Measurements from ENCODE around the gene SLC38A10. TPM values are rescaled to one million over a fixed set of nuclear protein-coding genes. Genes with fewer than 3 reads are reported as not detected.

SLC38A10 gene
- total RNA-seq, 1 donor from 2014 or later = 97.1 TPM

- Mint-ChIP-seq H3K27ac (no peak overlapping the region), H3K4me3 (peak overlapping the region; percentile 85), H3K36me3 (ENCODE audit: low read depth) (peaks cover 23% of the 10 kb centered on the region), H3K9me3 (no peaks in the 10 kb centered on the region), H3K27me3 (no peaks in the 10 kb centered on the region), H3K4me1 (peaks cover 21% of the 10 kb centered on the region)
- ATAC-seq (ENCODE audit: low read depth) (no peak), DNase-seq (no peak)
- intact Hi-C loops (cut with micrococcal nuclease) = loop anchor here (5.0 to 10.0 kb wide), 2 partner anchors 67 to 959 kb away; partner anchors contain the start of gene RNF213
- ChIA-PET POLR2A (interaction anchor here (1.6 kb wide), 1 partner anchor 18 kb away, joined by 4 read pairs; the partner anchor contains the start of genes NDUFAF8 and TEPSIN), CTCF (no interaction called here)
- TF ChIP-seq CTCF (IDR thresholded peaks at IDR 0.05) = no peak
Observed at GRCh38 chr17:81221371-81221841, 73.7 kb downstream of the SLC38A10 start.

DNA sequence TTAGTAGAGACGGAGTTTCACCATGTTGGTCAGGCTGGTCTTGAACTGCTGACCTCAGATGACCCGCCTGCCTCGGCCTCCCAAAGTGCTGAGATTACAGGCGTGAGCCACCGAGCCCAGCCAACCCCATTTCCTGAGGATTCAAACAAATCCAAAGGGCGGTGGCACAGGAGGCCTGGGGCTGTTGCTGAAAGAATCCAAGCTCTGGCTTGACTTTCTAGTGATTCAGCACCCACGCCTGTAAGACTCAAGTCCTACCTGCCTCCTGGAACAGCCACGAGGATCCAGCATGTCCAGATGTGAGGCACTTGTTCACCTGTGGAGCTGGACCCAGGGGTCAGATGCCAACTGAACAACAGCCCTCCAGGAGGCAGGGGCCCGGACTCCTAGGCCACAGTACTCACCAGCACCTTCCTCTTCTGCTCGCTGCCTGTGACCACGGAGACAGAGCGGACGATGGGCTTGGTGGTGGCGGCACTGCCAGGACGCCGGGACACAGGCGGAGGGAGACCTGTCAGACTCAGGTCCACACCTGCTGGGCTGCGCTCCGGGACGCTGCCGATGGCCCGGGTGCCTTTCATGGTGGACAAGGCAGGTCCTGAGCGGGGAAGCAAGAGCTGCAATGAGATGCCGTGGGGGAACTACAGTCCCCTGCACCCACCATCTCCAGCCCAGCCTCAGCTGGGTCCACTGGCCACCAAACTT lies 75.5 kb downstream of the SLC38A10 start:
- no peak for DNase-seq
- no peak overlapping the region for H3K4me3 Mint-ChIP-seq
- CTCF ChIA-PET = no interaction called here
- intact Hi-C loops (cut with micrococcal nuclease) = loop anchor here (5.0 to 10.0 kb wide), 2 partner anchors 65 to 957 kb away; partner anchors contain the start of gene RNF213
- ATAC-seq (ENCODE audit: low read depth) = no peak
- H3K36me3 Mint-ChIP-seq (ENCODE audit: low read depth) = peaks cover 26% of the 10 kb centered on the region
- H3K9me3 Mint-ChIP-seq = no peaks in the 10 kb centered on the region
- peaks cover 20% of the 10 kb centered on the region for H3K4me1 Mint-ChIP-seq
- no peaks in the 10 kb centered on the region for H3K27me3 Mint-ChIP-seq
- TF ChIP-seq CTCF (IDR thresholded peaks at IDR 0.05) = no peak
- POLR2A ChIA-PET = interaction anchor here (0.7 kb wide), 1 partner anchor 289 kb away, joined by 3 read pairs; no protein-coding TSS in a partner anchor
- no peak overlapping the region for H3K27ac Mint-ChIP-seq

DNA sequence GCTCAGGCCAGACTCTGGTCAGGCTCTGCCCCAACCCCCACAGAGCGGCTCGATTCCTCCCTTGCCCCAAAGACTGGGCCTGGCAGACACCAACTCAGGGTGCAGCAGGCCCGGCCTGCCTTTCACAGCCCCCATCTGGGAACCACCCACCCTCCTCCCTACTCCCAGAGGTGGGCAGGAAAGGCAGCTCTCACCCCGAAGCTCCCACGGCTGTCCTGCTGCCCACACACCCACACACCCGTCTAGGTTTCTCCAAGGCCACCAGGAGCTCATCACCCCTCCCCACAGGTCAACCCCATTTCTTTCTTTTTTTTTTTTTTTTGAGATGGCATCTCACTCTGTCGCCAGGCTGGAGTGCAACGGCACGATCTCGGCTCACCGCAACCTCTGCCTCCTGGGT lies 76.1 kb downstream of the SLC38A10 start:
- ATAC-seq (ENCODE audit: low read depth) (no peak), DNase-seq (no peak)
- H3K9me3 Mint-ChIP-seq = no peaks in the 10 kb centered on the region
- intact Hi-C loops (cut with micrococcal nuclease) = no loop called here
- ChIA-PET POLR2A (interaction anchor here (0.7 kb wide), 2 partner anchors 67 to 290 kb away, joined by 3 read pairs; no protein-coding TSS in a partner anchor), CTCF (no interaction called here)
- TF ChIP-seq CTCF (IDR thresholded peaks at IDR 0.05) = no peak
- H3K27ac Mint-ChIP-seq = no peak overlapping the region
- peaks cover 26% of the 10 kb centered on the region for H3K36me3 Mint-ChIP-seq (ENCODE audit: low read depth)
- H3K27me3 Mint-ChIP-seq = no peaks in the 10 kb centered on the region
- peaks cover 19% of the 10 kb centered on the region for H3K4me1 Mint-ChIP-seq
- no peak overlapping the region for H3K4me3 Mint-ChIP-seq

DNA sequence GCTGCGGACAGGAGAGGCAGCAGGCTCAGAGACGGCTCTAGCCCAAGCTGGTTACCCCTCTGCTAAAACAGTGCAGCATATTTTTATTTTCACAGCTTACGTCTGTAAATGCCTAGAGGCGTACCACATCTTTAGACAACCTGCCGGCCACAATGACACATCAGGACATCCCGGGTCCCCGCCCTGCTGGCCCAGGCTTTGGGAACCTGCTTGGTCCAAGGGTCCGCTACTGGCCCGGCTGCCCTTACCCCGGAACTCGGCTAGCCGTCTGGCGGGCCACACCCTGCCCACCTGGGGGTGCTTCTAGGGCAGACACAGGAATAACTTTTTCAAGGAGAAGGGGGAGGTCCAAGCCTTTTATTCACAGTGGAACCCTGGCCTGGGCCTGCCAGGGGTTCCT lies 76.6 kb downstream of the SLC38A10 start:
- intact Hi-C loops (cut with micrococcal nuclease) = no loop called here
- Mint-ChIP-seq H3K36me3 (ENCODE audit: low read depth) (peaks cover 26% of the 10 kb centered on the region), H3K27ac (no peak overlapping the region), H3K4me1 (peaks cover 13% of the 10 kb centered on the region), H3K27me3 (no peaks in the 10 kb centered on the region), H3K4me3 (no peak overlapping the region), H3K9me3 (no peaks in the 10 kb centered on the region)
- ATAC-seq (ENCODE audit: low read depth) = no peak
- DNase-seq = no peak
- CTCF ChIA-PET = no interaction called here
- POLR2A ChIA-PET = interaction anchor here (0.7 kb wide), 1 partner anchor 67 kb away, joined by 3 read pairs; no protein-coding TSS in a partner anchor
- no peak for TF ChIP-seq CTCF (IDR thresholded peaks at IDR 0.05)

DNA sequence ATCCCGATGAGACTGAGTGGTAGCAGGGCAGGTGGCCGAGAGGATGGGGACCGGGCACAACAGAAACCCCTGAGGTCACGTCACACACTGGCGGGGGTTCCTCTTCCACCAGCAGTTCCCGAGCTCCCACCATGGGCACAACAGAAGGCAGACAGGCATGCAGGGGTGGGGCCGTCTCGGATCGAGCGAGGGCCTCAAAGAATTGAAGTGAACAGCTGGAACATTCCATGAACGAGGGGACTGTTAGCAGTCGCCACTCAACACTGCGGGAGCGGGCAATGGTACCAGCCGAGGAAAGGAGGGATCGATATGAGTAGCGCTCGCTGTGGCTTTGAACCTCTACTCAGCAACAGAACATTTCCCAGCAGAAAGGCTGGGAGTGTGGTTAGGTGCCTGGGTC lies 77.6 kb downstream of the SLC38A10 start:
- no peak overlapping the region for H3K27ac Mint-ChIP-seq
- ATAC-seq (ENCODE audit: low read depth) (no peak), DNase-seq (no peak)
- H3K9me3 Mint-ChIP-seq = no peaks in the 10 kb centered on the region
- CTCF ChIA-PET = no interaction called here
- no peaks in the 10 kb centered on the region for H3K27me3 Mint-ChIP-seq
- H3K36me3 Mint-ChIP-seq (ENCODE audit: low read depth) = peaks cover 26% of the 10 kb centered on the region
- H3K4me3 Mint-ChIP-seq = no peak overlapping the region
- POLR2A ChIA-PET = no interaction called here
- intact Hi-C loops (cut with micrococcal nuclease) = no loop called here
- H3K4me1 Mint-ChIP-seq = peaks cover 12% of the 10 kb centered on the region
- TF ChIP-seq CTCF (IDR thresholded peaks at IDR 0.05) = no peak

Measured in activated B cell treated with CpG ODN at 0.5 μM for 24 hours (primary cell).